ENCODE results near the gene CD40.

DNA sequence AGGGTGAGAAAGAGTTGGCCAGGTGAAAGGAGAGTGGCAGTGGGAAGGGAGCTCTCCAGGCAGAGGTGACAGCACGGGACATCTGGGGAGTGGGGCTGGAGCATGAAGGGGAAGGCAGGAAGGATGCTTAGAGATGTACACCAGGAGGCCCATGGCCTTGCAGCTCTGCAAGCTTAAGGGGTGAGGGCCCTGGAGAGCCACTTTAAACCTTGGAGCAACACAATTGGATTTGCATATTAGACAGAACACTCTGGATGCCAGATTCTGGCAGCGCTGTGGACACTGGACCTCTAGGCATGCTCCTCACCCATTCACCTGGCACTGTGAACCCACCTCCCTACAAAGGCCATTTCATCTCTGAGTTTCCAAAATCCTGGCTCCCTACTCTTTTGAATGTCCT lies 3.7 kb upstream of the CD40 start:
- TF ChIP-seq POLR2A (IDR thresholded peaks at IDR 0.05; ENCODE audit: low read length), result no peak
- TF ChIP-seq GATA1 (IDR thresholded peaks at IDR 0.05; ENCODE audit: low read depth, low read length), result no peak
